ENCODE data around the gene CIC. TPM values are rescaled to one million over a fixed set of nuclear protein-coding genes. Genes with fewer than 3 reads are reported as not detected.

The CIC gene
- total RNA-seq, 2 experiments from 2014 or later = 43.8 to 50.4 TPM

Other genes with a start within 250 kb of the CIC start
- under 1 TPM; 0.58 to 0.74 TPM for gene GRIK5, start 199.0 kb upstream of the CIC start, total RNA-seq
- 10 to 100 TPM; 15.5 to 16.0 TPM for gene ZNF574, start 193.1 kb upstream of the CIC start, total RNA-seq
- gene POU2F2, start 136.8 kb upstream of the CIC start, total RNA-seq = 10 to 100 TPM; 50.8 to 52.2 TPM
- gene DEDD2, start 51.6 kb upstream of the CIC start, total RNA-seq = 10 to 100 TPM; 16.2 to 17.6 TPM
- 10 to 100 TPM; 12.1 to 14.5 TPM for gene ZNF526, start 48.9 kb upstream of the CIC start, total RNA-seq
- 10 to 100 TPM; 38.2 to 39.0 TPM for gene GSK3A, start 26.6 kb upstream of the CIC start, total RNA-seq
- gene ERF, start 14.1 kb upstream of the CIC start, total RNA-seq = 10 to 100 TPM; 62.9 to 66.0 TPM
- under 1 TPM; 0.52 to 0.92 TPM for gene PRR19, start 32.9 kb downstream of the CIC start, total RNA-seq
- 10 to 100 TPM; 38.1 to 38.4 TPM for gene PAFAH1B3, start 33.4 kb downstream of the CIC start, total RNA-seq
- gene TMEM145, start 44.1 kb downstream of the CIC start, total RNA-seq = 1 to 10 TPM; 1.1 to 3.2 TPM
- 1 to 10 TPM; 6.8 to 7.6 TPM for gene MEGF8, start 56.4 kb downstream of the CIC start, total RNA-seq
- gene CNFN, start 121.0 kb downstream of the CIC start, total RNA-seq = not detected
- gene LIPE, start 158.1 kb downstream of the CIC start, total RNA-seq = 10 to 100 TPM; 24.8 to 25.1 TPM
- gene CXCL17, start 173.7 kb downstream of the CIC start, total RNA-seq = not detected